SK-N-SH treated with all-trans-retinoic acid at 6 μM for 48 hours (cell line): Measurements from ENCODE around the gene ADGRG7.

Experiments
- BACH2 ChIP-seq: fragments of 250-450 bp; sonication (Bioruptor Pico); IDR thresholded peaks from 2 replicates; pipeline ENCODE4 v1.9.0; 2021; ENCODE audit warnings: mild to moderate bottlenecking, borderline replicate concordance
- GLIS3 ChIP-seq: fragments of 250-450 bp; sonication (Bioruptor Pico); IDR thresholded peaks from 2 replicates; pipeline ENCODE4 v1.5.0; 2020; ENCODE audit warnings: mild to moderate bottlenecking, moderate library complexity
- POU6F1 ChIP-seq: fragments of 250-450 bp; sonication (Bioruptor Pico); IDR thresholded peaks from 2 replicates; pipeline ENCODE4 v1.8.0; 2021; ENCODE audit warnings: low read depth, mild to moderate bottlenecking, moderate library complexity, borderline replicate concordance
- PPARA ChIP-seq: fragments of 250-450 bp; sonication (Bioruptor Pico); IDR thresholded peaks from 2 replicates; pipeline ENCODE4 v1.5.0; 2020; ENCODE audit warnings: mild to moderate bottlenecking, borderline replicate concordance
- RARB ChIP-seq: fragments of 250-450 bp; sonication (Bioruptor Pico); IDR thresholded peaks from 2 replicates; pipeline ENCODE4 v1.8.0; 2021; ENCODE audit warnings: mild to moderate bottlenecking, moderate library complexity
- TSHZ2 ChIP-seq: fragments of 250-450 bp; sonication (Bioruptor Pico); IDR thresholded peaks from 2 replicates; pipeline ENCODE4 v1.5.0; 2020; ENCODE audit warnings: mild to moderate bottlenecking, moderate library complexity
- ZNF8 ChIP-seq: fragments of 450-650 bp; formaldehyde crosslinking; IDR thresholded peaks from 2 replicates; pipeline ENCODE4 v1.5.0; 2020; ENCODE audit warnings: mild to moderate bottlenecking, moderate library complexity

GRCh38 chr3:100590114-100590839 is 19.1 kb upstream of the ADGRG7 start:
- TF ChIP-seq POU6F1 (CRISPR knock-in tag) (no peak), GLIS3 (CRISPR knock-in tag) (no peak), PPARA (CRISPR knock-in tag) (no peak), RARB (no peak), TSHZ2 (CRISPR knock-in tag) (no peak), ZNF8 (CRISPR knock-in tag) (no peak), BACH2 (CRISPR knock-in tag) (no peak)
